ENCODE data around the gene SLC25A29. TPM values are rescaled to one million over a fixed set of nuclear protein-coding genes. Genes with fewer than 3 reads are reported as not detected.
A peak's percentile ranks its signal among the peaks of the same experiment; 100 is the strongest.

The SLC25A29 gene
- total and polyA plus RNA-seq, 2 of the 13 experiments (the other 11 are each of a cell fraction or from before 2014, with no cell fraction given) = 12.2 to 17.2 TPM

- TF ChIP-seq, protein P1, sequence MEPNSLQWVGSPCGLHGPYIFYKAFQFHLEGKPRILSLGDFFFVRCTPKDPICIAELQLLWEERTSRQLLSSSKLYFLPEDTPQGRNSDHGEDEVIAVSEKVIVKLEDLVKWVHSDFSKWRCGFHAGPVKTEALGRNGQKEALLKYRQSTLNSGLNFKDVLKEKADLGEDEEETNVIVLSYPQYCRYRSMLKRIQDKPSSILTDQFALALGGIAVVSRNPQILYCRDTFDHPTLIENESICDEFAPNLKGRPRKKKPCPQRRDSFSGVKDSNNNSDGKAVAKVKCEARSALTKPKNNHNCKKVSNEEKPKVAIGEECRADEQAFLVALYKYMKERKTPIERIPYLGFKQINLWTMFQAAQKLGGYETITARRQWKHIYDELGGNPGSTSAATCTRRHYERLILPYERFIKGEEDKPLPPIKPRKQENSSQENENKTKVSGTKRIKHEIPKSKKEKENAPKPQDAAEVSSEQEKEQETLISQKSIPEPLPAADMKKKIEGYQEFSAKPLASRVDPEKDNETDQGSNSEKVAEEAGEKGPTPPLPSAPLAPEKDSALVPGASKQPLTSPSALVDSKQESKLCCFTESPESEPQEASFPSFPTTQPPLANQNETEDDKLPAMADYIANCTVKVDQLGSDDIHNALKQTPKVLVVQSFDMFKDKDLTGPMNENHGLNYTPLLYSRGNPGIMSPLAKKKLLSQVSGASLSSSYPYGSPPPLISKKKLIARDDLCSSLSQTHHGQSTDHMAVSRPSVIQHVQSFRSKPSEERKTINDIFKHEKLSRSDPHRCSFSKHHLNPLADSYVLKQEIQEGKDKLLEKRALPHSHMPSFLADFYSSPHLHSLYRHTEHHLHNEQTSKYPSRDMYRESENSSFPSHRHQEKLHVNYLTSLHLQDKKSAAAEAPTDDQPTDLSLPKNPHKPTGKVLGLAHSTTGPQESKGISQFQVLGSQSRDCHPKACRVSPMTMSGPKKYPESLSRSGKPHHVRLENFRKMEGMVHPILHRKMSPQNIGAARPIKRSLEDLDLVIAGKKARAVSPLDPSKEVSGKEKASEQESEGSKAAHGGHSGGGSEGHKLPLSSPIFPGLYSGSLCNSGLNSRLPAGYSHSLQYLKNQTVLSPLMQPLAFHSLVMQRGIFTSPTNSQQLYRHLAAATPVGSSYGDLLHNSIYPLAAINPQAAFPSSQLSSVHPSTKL (CRISPR knock-in tag; IDR thresholded peaks at IDR 0.05) = peak; percentile 23; the same call in 1 of the 2 replicates
- no peak for TF ChIP-seq NR2F2 (IDR thresholded peaks at IDR 0.05; ENCODE audit: borderline replicate concordance, low read depth)
- no peak for TF ChIP-seq PRMT3 (CRISPR knock-in tag; IDR thresholded peaks at IDR 0.05; ENCODE audit: borderline replicate concordance, low read depth)
- TF ChIP-seq ZBTB20 (CRISPR knock-in tag; IDR thresholded peaks at IDR 0.05; ENCODE audit: borderline replicate concordance, low read depth) = no peak
- TF ChIP-seq FOXP4 (CRISPR knock-in tag; IDR thresholded peaks at IDR 0.05) = 0 out of 2 replicates have a peak, but pooled peaks have one; percentile 31
- no peak for TF ChIP-seq GTF3A (CRISPR knock-in tag; conservative IDR thresholded peaks at IDR 0.05)
- TF ChIP-seq ZFP36 (IDR thresholded peaks at IDR 0.05; ENCODE audit: borderline replicate concordance, low read depth, low read length, partially characterized antibody) = no peak
- no peak for TF ChIP-seq ZNF770 (CRISPR knock-in tag; IDR thresholded peaks at IDR 0.05)
- no peak for TF ChIP-seq ZNF737 (CRISPR knock-in tag; IDR thresholded peaks at IDR 0.05; ENCODE audit: borderline replicate concordance)
- no peak for TF ChIP-seq ZSCAN29 (CRISPR knock-in tag; conservative IDR thresholded peaks at IDR 0.05)
- TF ChIP-seq, protein P2, sequence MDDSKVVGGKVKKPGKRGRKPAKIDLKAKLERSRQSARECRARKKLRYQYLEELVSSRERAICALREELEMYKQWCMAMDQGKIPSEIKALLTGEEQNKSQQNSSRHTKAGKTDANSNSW (CRISPR knock-in tag; IDR thresholded peaks at IDR 0.05; ENCODE audit: borderline replicate concordance) = no peak
- TF ChIP-seq FOXK1 (CRISPR knock-in tag; IDR thresholded peaks at IDR 0.05; ENCODE audit: borderline replicate concordance, low read depth) = no peak
- TF ChIP-seq EP300 (IDR thresholded peaks at IDR 0.05; ENCODE audit: low read depth in 2 of 2, low read length in 2 of 2) = no peak
- TF ChIP-seq EP300 (CRISPR knock-in tag; IDR thresholded peaks at IDR 0.05; ENCODE audit: borderline replicate concordance) = no peak
- TF ChIP-seq EED (CRISPR knock-in tag; IDR thresholded peaks at IDR 0.05) = no peak
- no peak for TF ChIP-seq SALL1 (CRISPR knock-in tag; IDR thresholded peaks at IDR 0.05)
- TF ChIP-seq ZNF224 (CRISPR knock-in tag; IDR thresholded peaks at IDR 0.05) = no peak
- TF ChIP-seq ZNF234 (CRISPR knock-in tag; conservative IDR thresholded peaks at IDR 0.05) = no peak
- TF ChIP-seq USF2 (IDR thresholded peaks at IDR 0.05; ENCODE audit: low read depth, low read length) = no peak
- no peak for TF ChIP-seq USF2 (CRISPR knock-in tag; IDR thresholded peaks at IDR 0.05; ENCODE audit: borderline replicate concordance)
These were observed 27.1 kb downstream of the SLC25A29 start (continued) for GRCh38 chr14:100279133-100279532.
